Stimulated activated CD8-positive, alpha-beta memory T cell treated with anti-CD3 and anti-CD28 coated beads, Interleukin-12 subunit alpha, Interleukin-12 subunit beta, amount 100 ng/mL, for 24 hours (primary cell): ENCODE measurements around the gene RCOR3.

ENCODE experiments used
- DNase-seq: peaks from one replicate; pipeline ENCODE4 v3.0.0-alpha.2; 2020; ENCODE audit errors: extremely low read depth

The RCOR3 gene

GRCh38 chr1:211324992-211325775, 66.0 kb downstream of the RCOR3 start:
- DNase-seq = no peak

GRCh38 chr1:211326140-211326527, 67.0 kb downstream of the RCOR3 start:
- DNase-seq = no peak

- no peak for DNase-seq
Measured at GRCh38 chr1:211326528-211327345, 67.6 kb downstream of the RCOR3 start, which contains the start of gene TRAF5. Gene TRAF5, plus strand, starts transcription at chr1:211326833. Its CDS starts 26,407 bp downstream, at chr1:211353240.

GRCh38 chr1:211327346-211327921, 68.3 kb downstream of the RCOR3 start:
- DNase-seq = no peak

GRCh38 chr1:211328084-211328694, 69.0 kb downstream of the RCOR3 start:
- DNase-seq = no peak

- DNase-seq = no peak
Measured at GRCh38 chr1:211328866-211329475, 69.8 kb downstream of the RCOR3 start.

- DNase-seq = no peak
Measured at GRCh38 chr1:211329764-211330201, 70.6 kb downstream of the RCOR3 start.

GRCh38 chr1:211330282-211330936, 71.2 kb downstream of the RCOR3 start:
- no peak for DNase-seq

GRCh38 chr1:211331011-211331709, 72.0 kb downstream of the RCOR3 start:
- DNase-seq = no peak

- no peak for DNase-seq
Measured at GRCh38 chr1:211332036-211332616, 73.0 kb downstream of the RCOR3 start.

- no peak for DNase-seq
Measured at GRCh38 chr1:211332830-211333229, 73.7 kb downstream of the RCOR3 start.

- no peak for DNase-seq
Measured at GRCh38 chr1:211333906-211334305, 74.7 kb downstream of the RCOR3 start.

- no peak for DNase-seq
Measured at GRCh38 chr1:211334986-211335385, 75.8 kb downstream of the RCOR3 start.

GRCh38 chr1:211335522-211336157, 76.5 kb downstream of the RCOR3 start:
- no peak for DNase-seq

- DNase-seq = no peak
Measured at GRCh38 chr1:211336161-211336560, 77.0 kb downstream of the RCOR3 start.

GRCh38 chr1:211336775-211337174, 77.6 kb downstream of the RCOR3 start:
- DNase-seq = no peak

- no peak for DNase-seq
Measured at GRCh38 chr1:211337430-211338223, 78.5 kb downstream of the RCOR3 start.

GRCh38 chr1:211338224-211338620, 79.1 kb downstream of the RCOR3 start:
- DNase-seq = no peak

- DNase-seq = no peak
Measured at GRCh38 chr1:211339631-211340041, 80.5 kb downstream of the RCOR3 start.
